IMR-90 (cell line): ENCODE results near the gene PTPRF.

Experiments
- BHLHE40 ChIP-seq: fragments of 150-350 bp; IDR thresholded peaks from 2 replicates; pipeline ENCODE4 v1.6.1; 2016; ENCODE audit warnings: mild to moderate bottlenecking, low read depth, low read length
- CEBPB ChIP-seq: IDR thresholded peaks from 2 replicates; pipeline ENCODE4 v1.6.1; 2012; ENCODE audit warnings: low read depth, low read length, improper control_type of control experiment
- CTCF ChIP-seq: conservative IDR thresholded peaks from 2 replicates; pipeline ENCODE4 v1.5.1; 2012; ENCODE audit warnings: mild to moderate bottlenecking, low read depth, low read length, improper control_type of control experiment
- ELK1 ChIP-seq: fragments of 150-350 bp; IDR thresholded peaks from 2 replicates; pipeline ENCODE4 v1.6.1; 2016; ENCODE audit warnings: low read depth, mild to moderate bottlenecking, low read length, moderate library complexity, borderline replicate concordance
- FOS ChIP-seq: fragments of 150-350 bp; IDR thresholded peaks from 2 replicates; pipeline ENCODE4 v1.6.1; 2016; ENCODE audit warnings: low read depth, low read length
- MAFK ChIP-seq: IDR thresholded peaks from 2 replicates; pipeline ENCODE4 v1.6.1; 2012; ENCODE audit warnings: low read depth, low read length, improper control_type of control experiment
- MAZ ChIP-seq: IDR thresholded peaks from 2 replicates; pipeline ENCODE4 v1.6.1; 2012; ENCODE audit warnings: low read depth, mild to moderate bottlenecking, low read length, improper control_type of control experiment, moderate library complexity, borderline replicate concordance
- MXI1 ChIP-seq: IDR thresholded peaks from 2 replicates; pipeline ENCODE4 v1.6.1; 2012; ENCODE audit warnings: low read depth, mild to moderate bottlenecking, low read length, moderate library complexity, borderline replicate concordance
- NFE2L2 ChIP-seq: fragments of 150-350 bp; IDR thresholded peaks from 2 replicates; pipeline ENCODE4 v1.6.1; 2016; ENCODE audit warnings: low read depth, mild to moderate bottlenecking, low read length
- POLR2A ChIP-seq: IDR thresholded peaks from 2 replicates; pipeline ENCODE4 v1.6.1; 2012; ENCODE audit warnings: mild to moderate bottlenecking, low read depth, low read length
- RAD21 ChIP-seq: IDR thresholded peaks from 2 replicates; pipeline ENCODE4 v1.6.1; 2012; ENCODE audit warnings: low read length, improper control_type of control experiment
- RFX5 ChIP-seq: IDR thresholded peaks from 2 replicates; pipeline ENCODE4 v1.8.0; 2012; ENCODE audit warnings: low read depth, mild to moderate bottlenecking, low read length, moderate library complexity
- SMC3 ChIP-seq: fragments of 150-350 bp; IDR thresholded peaks from 2 replicates; pipeline ENCODE4 v1.6.1; 2016; ENCODE audit warnings: low read depth, mild to moderate bottlenecking, antibody characterized with exemption, low read length, moderate library complexity
- USF2 ChIP-seq: fragments of 150-350 bp; IDR thresholded peaks from 2 replicates; pipeline ENCODE4 v1.6.1; 2017; ENCODE audit warnings: mild to moderate bottlenecking, antibody characterized with exemption, low read length, low read depth

- TF ChIP-seq CTCF (no peak), POLR2A (no peak), MAZ (no peak), MAFK (no peak), USF2 (no peak), RAD21 (no peak), SMC3 (no peak), RFX5 (no peak), CEBPB (no peak), NFE2L2 (no peak), MXI1 (no peak), ELK1 (no peak), FOS (no peak), BHLHE40 (no peak)
These were observed 40.0 kb downstream of the PTPRF start for GRCh38 chr1:43570715-43571114.
